GM20431 (cell line): ENCODE results near the gene TEAD1.

ENCODE experiments used
- in situ Hi-C: fragments of 300-500 bp; cut with MseI, MboI; formaldehyde crosslinking; loops from one replicate; pipeline ENCODE4 v1.15.0; 2020; ENCODE audit warnings: low sequenced_read_pairs; ENCODE audit not compliant: unreplicated experiment

The TEAD1 gene

GRCh38 chr11:12727563-12728211, 53.5 kb downstream of the TEAD1 start:
- in situ Hi-C loops = no loop called here

GRCh38 chr11:12728417-12728816, 54.2 kb downstream of the TEAD1 start:
- in situ Hi-C loops = no loop called here

- in situ Hi-C loops = no loop called here
These were observed 55.7 kb downstream of the TEAD1 start for GRCh38 chr11:12729941-12730340.

GRCh38 chr11:12731841-12732336, 57.7 kb downstream of the TEAD1 start:
- in situ Hi-C loops = no loop called here

GRCh38 chr11:12733091-12733490, 58.9 kb downstream of the TEAD1 start:
- in situ Hi-C loops = no loop called here

- in situ Hi-C loops = no loop called here
These were observed 60.4 kb downstream of the TEAD1 start for GRCh38 chr11:12734625-12735024.

GRCh38 chr11:12735262-12735661, 61.0 kb downstream of the TEAD1 start:
- in situ Hi-C loops = no loop called here

GRCh38 chr11:12737024-12737423, 62.8 kb downstream of the TEAD1 start:
- in situ Hi-C loops = no loop called here

GRCh38 chr11:12741671-12742216, 67.5 kb downstream of the TEAD1 start:
- in situ Hi-C loops = no loop called here

- in situ Hi-C loops = no loop called here
These were observed 69.7 kb downstream of the TEAD1 start for GRCh38 chr11:12743834-12744449.

GRCh38 chr11:12744826-12745502, 70.7 kb downstream of the TEAD1 start:
- in situ Hi-C loops = no loop called here

- in situ Hi-C loops = no loop called here
These were observed 71.6 kb downstream of the TEAD1 start for GRCh38 chr11:12745787-12746186.

GRCh38 chr11:12746593-12747097, 72.4 kb downstream of the TEAD1 start:
- in situ Hi-C loops = no loop called here

- in situ Hi-C loops = no loop called here
These were observed 74.3 kb downstream of the TEAD1 start for GRCh38 chr11:12748561-12748960.

- in situ Hi-C loops = no loop called here
These were observed 75.2 kb downstream of the TEAD1 start for GRCh38 chr11:12749442-12749841.

- in situ Hi-C loops = no loop called here
These were observed 76.0 kb downstream of the TEAD1 start for GRCh38 chr11:12750181-12750580.

- in situ Hi-C loops = no loop called here
These were observed 78.8 kb downstream of the TEAD1 start for GRCh38 chr11:12752868-12753524.

- in situ Hi-C loops = no loop called here
These were observed 79.8 kb downstream of the TEAD1 start for GRCh38 chr11:12754021-12754420.

GRCh38 chr11:12754582-12755234, 80.5 kb downstream of the TEAD1 start:
- in situ Hi-C loops = no loop called here
